Stimulated activated CD8-positive, alpha-beta memory T cell treated with anti-CD3 and anti-CD28 coated beads, Interleukin-4, amount 100 ng/mL, for 4 hours (primary cell): ENCODE data around the gene TRPV3.
"Not testable (repeated sequence)": the region's sequence is repeated elsewhere in the genome, so short reads cannot be mapped to it uniquely, and the experiment has no call there.

Experiments
- DNase-seq, 2 donors: peaks; one replicate each; pipeline ENCODE4 v3.0.0-alpha.2; 2020; ENCODE audit warnings: low read depth in 2 of 2, low spot score in 1 of 2

TRPV3 gene

DNA sequence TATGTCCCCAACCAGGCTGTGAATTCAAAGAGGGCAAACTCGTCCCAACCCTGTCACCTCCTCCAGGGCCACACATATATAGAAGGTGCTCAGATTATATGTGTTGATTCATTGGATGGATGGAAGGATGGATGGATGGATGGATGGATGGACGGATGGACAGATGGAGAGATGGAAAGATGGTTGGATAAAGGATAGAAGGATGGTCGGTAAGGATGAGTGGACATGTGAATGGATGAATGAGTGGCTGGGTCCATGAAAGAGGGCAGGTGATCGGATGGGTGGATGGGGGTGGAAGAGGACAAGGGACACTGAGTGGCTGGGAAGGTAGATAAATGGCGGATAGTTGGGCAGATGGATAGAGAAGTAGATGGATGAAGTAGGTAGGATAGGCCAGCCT lies 30.1 kb downstream of the TRPV3 start:
- no peak for DNase-seq

DNA sequence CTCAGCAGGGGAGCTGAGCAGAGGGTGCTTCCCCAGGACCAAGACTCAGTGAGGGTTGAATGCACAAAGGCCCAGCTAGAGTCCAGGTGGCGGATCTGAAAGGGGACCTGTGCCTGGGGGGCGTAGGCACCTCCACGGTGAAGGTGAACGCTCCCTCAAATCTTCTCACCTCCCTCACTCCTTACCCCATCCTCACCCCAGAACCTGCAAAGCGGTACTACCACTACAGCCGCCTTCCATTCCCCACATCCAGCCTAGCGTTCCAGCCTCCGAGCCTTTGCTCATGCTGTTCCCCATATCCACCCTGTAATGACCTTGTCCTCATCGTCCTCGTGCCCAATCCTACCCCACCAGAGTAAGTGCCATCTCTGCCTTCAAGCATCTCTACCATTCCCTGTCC lies 30.6 kb downstream of the TRPV3 start:
- no peak for DNase-seq

GRCh38 chr17:3526491-3526890 lies 31.1 kb downstream of the TRPV3 start:
- no peak for DNase-seq

GRCh38 chr17:3524024-3524423 lies 33.6 kb downstream of the TRPV3 start:
- DNase-seq: no peak

DNA sequence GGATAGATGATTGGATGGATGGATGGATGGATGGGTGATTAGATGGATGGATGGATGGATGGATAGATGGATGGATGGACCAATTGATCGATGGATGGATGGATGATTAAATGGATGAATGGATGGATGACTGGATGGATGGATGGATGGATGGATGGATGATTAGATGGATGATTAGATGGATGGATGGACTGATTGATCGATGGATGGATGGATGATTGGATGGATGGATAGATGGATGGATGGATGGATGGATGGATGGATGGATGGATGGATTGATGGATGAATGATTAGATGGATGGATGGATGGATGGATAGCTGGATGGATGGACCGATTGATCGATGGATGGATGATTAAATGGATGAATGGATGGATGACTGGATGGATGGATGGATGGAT lies 38.1 kb downstream of the TRPV3 start:
- not testable (repeated sequence) for DNase-seq

GRCh38 chr17:3514873-3515272 lies 42.7 kb downstream of the TRPV3 start:
- DNase-seq: no peak

DNA sequence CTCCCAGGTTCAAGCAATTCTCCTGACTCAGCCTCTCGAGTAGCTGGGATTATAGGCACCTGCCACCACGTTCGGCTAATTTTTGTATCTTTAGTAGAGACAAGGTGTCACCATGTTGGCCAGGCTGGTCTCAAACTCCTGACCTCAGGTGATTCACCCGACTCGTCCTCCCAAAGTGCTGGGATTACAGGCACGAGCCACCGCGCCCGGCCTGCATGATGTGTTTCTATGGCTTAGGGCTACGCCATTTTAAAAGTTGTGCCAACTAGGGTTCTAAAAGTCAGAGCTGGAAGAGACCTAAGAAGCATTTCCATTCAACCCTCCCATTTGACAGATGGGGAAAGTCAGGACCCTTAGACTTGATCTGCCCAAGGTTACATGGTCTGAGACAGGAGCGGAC lies 43.4 kb downstream of the TRPV3 start:
- DNase-seq: not testable (repeated sequence)

GRCh38 chr17:3513305-3514035 lies 44.1 kb downstream of the TRPV3 start:
- no peak for DNase-seq

DNA sequence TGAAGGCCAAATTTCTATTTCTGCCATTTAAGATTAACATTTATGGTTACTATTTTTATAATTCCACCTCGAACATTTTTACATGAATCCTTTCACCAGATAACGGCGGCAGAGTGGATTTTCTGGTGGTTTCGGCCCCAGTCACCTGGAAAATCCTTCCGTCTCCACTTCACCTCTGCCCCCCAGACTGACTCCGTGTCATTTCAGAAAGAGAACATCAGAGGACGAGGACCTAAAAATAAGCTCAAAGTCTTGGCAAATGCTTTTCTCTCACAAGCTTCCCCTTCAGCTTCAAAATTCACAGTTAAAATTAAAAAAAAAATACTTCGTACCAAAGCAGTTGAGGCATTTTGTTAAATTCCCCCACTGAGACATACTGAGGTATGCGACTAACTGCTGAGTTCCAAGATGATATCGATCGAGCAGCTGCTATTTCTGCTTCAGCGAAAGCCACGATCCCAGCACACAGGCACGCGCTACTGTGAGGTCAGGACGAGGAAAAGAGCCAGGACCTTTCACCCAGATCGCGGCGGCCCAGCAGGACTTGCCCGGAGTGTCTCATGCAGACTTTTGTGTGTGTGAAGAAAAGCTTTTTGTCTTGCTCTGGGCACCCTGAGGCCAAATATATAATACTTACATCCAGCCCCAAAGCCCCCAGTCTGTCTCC lies 45.0 kb downstream of the TRPV3 start:
- DNase-seq: no peak

- DNase-seq: no peak
These were observed 45.6 kb downstream of the TRPV3 start for GRCh38 chr17:3511852-3512504.

GRCh38 chr17:3510090-3510489 lies 47.5 kb downstream of the TRPV3 start:
- DNase-seq: no peak

DNA sequence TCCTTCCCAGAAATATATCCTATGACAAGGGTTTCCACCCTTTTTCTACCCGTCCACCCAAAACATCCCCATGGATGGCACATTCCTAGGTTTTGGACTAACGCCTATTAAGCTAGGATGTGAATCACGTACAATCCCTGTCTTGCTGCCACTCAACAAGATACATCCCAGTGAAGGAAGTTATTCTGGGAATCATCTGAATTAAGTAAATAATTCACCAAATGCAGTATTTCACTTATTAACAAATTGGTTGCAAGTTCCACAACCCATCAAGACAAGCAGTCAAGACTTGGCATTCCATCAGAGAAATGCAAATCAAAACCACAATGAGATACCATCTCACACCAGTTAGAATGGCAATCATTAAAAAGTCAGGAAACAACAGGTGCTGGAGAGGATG lies 49.7 kb downstream of the TRPV3 start:
- DNase-seq: no peak

DNA sequence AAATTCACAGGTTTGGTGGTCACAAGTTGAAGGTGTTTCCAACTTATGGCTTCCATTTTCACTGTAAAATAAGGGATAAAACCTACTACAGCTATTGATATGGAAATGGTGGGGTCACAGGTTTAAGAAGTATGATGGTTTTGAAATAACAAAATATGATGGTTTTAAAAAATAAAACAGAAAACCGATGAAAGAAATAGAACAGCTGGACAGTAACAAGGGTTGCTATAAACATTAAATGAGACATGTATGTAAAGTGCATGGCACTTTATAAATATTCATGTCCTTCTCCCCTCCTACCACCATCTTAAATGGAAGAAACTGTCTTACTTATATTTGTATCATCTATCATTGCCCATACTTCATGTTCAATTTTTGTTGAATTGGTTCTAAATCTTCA lies 50.5 kb downstream of the TRPV3 start:
- no peak for DNase-seq

DNA sequence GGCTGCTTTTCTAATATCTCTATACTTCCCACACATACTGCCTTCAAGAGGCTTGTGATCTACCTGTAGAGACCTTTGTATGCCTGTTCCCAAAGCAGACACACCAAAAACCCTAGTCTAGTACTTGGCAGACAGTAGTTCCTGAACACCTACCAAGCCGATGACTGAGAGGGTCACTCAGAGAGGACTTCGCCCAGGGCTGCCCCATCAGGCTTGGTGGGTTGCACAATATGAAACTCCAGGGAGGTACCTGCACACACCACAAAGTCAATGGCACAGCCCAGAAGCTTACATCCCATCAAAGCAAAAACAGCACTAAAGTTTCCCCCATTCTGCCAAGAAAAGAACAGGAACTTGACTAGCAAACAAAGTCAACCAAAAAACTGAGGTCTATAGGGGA lies 51.6 kb downstream of the TRPV3 start:
- DNase-seq: no peak

DNA sequence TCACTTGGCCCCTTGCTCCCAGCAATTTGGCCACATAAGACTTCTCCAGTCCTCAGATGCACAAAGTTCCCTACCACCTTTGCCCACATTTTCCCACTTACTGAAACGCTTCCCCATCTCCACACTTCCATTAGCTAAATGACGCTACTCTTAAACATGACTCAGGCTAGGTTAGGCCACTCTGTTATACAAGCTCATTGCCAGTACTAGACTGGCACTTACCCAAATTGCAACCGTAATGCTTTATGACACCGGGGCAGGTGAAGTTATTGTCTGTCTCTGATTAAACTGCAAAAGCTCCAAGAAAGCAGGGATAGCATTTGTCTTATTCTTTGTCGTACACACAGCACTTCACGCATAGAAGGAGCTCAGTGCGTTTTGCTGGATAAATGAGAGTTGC lies 52.6 kb downstream of the TRPV3 start:
- DNase-seq: no peak

DNA sequence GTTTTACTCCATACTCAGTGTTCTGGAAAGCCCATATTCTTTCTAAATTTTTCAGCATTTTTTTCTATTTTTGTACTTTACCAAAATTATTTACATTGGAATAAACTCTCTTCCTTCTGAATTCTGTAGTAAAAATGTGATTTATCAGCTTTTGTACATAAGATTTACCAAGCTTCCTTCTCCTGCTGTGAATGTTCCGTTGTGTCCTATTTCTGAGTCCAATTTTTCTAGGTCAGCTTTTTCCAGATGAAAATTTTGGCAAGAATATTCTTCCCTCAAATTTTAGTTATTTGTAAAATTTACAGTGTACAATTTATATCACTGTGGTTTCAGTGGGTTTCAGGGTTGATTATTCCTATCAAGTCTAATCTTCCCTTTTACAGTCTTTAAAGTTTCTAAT lies 54.3 kb downstream of the TRPV3 start:
- DNase-seq: no peak

DNA sequence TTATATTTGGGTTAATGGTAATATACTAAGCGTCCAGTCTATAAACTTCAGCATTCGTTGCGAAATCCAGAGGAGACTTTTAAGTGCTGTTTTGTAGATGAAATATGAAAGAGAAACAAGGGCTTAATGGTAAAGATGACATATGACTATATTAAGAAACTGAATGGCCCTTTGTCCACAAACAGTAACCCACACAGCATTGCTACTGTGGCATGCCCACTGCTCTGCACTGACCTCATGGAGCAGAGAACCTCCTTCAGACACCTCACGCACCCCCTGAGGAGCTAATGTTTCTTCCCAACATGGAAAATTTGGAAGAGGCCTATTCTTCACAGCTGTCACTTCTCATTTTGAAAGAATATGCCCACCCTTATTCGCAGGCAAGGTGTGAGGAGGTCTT lies 55.1 kb downstream of the TRPV3 start:
- no peak for DNase-seq

- DNase-seq: no peak
These were observed 56.3 kb downstream of the TRPV3 start for GRCh38 chr17:3501344-3501743.

- DNase-seq: no peak
These were observed 60.5 kb downstream of the TRPV3 start for GRCh38 chr17:3497101-3497500.

- DNase-seq: no peak
These were observed 72.0 kb downstream of the TRPV3 start for GRCh38 chr17:3485481-3486068.

- DNase-seq: no peak
These were observed 74.8 kb downstream of the TRPV3 start for GRCh38 chr17:3482852-3483251.

DNA sequence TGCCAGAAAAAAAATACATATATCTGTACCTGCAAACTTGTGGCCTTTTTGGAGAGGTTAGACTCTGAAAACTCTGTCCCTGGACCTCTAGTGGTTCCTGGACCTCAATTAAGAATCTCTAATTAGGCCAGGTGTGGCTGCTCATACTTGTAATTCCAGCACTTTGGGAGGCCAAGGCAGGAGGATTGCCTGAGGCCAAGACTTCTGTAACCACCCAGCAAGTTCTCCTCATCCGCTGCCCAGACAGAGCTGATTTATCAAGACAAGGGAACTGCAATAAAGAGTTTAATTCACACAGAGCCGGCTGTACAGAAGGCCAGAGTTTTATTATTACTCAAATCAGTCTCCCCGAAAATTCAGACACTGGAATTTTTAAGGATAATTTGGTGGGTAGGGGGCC lies 77.6 kb downstream of the TRPV3 start:
- no peak for DNase-seq
